HG03280 (cell line): ENCODE results near the gene NR1D1.

ENCODE experiments used
- ATAC-seq: cut with Tn5 transposase; IDR thresholded peaks from one replicate; pipeline ENCODE4 v1.9.1; 2021; ENCODE audit warnings: mild to moderate bottlenecking, moderate library complexity; ENCODE audit not compliant: unreplicated experiment

The NR1D1 gene

GRCh38 chr17:40097931-40098845 is 2.2 kb downstream of the NR1D1 start:
- no peak for ATAC-seq

DNA sequence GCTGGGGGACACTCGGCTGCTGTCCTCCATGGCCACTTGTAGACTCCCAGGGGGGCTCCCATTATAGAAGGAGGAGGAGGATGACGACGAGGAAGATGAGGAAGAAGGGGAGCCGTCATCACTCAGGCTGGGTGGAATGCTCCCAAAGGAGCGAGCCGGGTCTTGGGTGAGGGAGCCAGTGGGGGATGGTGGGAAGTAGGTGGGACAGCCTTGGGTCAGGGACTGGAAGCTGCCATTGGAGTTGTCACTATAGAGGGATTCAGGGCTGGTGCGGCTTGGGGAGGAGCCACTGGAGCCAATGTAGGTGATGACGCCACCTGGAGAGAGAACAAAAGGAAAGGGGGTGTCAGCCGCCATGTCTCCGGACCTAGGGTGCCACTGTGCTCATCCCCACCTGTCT is 3.3 kb downstream of the NR1D1 start:
- no peak for ATAC-seq

DNA sequence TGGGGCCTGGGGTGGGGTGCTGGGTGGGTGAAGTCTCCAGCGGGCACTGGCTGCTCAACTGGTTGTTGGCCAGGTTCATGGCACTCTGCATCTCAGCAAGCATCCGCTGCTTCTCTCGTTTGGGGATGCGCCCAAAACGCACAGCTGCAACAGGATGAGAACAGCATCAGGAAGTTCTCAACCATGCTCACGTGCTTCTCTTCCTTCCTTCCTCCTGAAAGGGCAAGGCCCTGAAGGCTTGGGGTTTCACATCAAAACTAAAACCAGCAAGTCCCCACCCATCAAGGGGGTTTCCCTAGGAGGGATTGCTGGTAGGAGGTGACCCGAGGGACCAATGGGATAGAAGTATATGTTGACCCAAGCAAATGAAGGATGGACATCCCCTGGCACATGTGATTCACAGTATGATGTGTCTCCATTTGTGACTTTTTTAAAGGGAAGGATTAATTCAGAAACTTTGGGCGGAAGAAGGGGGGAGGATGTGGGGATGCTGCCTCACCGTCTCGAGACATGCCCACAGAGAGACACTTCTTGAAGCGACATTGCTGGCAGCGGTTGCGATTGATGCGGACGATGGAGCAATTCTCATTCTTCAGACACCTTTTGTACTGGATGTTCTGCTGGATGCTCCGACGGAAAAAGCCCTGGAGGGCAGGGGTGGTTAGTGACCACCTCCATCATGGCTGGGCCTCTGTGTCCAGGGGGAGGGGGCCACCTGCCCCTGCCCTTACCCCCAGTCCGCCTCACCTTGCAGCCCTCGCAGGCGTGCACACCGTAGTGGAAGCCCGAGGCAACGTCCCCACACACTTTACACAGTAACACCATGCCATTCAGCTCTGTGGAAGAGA is 4.2 kb downstream of the NR1D1 start:
- peak; percentile 41 for ATAC-seq

GRCh38 chr17:40095351-40095943 is 4.9 kb downstream of the NR1D1 start:
- ATAC-seq = no peak

DNA sequence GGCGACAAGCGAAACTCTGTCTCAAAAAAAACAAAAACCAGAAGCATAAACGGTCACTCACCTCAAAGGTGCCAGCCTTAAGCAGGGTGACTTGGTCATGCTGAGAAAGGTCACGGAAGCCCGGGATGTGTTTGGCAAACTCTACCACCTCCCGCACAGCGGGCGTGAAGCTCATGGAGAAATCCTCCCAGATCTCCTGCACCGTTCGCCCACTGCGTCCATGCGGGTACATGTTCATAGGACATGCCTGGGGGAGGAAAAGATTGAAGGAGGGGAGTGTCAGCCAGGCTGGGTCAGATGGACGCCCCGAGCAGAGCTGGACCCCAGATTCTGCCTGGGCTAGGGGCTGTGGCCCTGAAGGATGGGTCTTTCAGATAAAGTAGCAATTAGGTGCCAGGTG is 5.5 kb downstream of the NR1D1 start:
- no peak for ATAC-seq

DNA sequence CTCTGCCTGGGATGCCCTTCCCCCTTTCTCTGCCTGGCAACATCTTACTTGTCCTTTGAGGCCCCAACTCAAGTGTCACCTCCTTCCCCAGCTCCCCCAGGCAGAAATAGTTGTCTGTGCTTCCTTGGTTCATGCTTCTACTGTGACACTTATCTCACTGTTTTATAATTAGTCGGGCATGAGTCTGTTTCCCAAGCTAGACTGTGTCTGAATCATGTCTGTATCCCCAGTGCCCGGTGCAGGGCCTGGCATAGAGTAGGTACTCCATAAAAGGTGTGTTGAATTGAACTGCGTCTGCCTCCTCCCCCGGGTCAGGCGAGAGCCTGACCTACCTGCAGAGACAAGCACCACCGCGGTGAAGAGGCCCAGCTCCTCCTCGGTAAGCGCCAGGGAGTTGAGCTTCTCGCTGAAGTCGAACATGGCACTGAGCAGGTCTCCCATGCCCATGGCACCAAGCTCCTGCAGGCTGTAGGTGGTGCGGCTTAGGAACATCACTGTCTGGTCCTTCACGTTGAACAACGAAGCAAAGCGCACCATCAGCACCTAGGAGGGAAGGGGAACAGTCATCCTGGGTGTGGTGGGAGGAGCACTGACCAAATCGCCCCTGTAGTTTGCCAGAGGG is 6.7 kb downstream of the NR1D1 start:
- no peak for ATAC-seq

GRCh38 chr17:40093005-40093579 is 7.3 kb downstream of the NR1D1 start:
- no peak for ATAC-seq

GRCh38 chr17:40092581-40092980 is 7.8 kb downstream of the NR1D1 start:
- ATAC-seq = no peak

GRCh38 chr17:40091691-40092397 is 8.5 kb downstream of the NR1D1 start:
- no peak for ATAC-seq

- no peak for ATAC-seq
These were observed 9.9 kb downstream of the NR1D1 start for GRCh38 chr17:40090237-40091119.

DNA sequence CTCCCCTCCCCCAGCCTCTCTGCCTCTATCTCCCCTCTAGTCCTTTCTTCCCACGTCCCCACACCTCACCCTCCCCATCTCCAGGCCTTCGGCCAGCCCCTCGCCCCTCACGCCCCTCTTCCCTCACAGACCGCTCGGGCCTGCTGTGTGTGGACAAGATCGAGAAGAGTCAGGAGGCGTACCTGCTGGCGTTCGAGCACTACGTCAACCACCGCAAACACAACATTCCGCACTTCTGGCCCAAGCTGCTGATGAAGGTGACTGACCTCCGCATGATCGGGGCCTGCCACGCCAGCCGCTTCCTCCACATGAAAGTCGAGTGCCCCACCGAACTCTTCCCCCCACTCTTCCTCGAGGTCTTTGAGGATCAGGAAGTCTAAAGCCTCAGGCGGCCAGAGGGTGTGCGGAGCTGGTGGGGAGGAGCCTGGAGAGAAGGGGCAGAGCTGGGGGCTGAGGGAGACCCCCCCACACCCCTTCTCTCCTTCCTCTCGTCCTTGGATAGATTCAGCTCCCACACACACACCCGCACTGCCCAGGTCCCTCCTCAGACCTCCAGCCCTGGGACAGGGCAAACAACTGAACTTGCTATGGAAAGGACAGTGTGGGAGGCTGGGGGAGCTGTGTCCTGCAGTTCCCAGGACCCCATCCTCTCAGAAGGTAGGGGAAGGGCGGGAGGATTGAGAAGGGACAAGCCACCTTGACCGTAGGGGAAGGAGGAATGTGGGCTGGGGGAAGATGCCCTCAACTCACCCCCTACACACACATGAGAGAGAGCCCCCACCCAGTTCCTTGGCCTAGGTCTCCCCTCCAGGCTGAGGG is 11.1 kb downstream of the NR1D1 start:
- no peak for ATAC-seq

DNA sequence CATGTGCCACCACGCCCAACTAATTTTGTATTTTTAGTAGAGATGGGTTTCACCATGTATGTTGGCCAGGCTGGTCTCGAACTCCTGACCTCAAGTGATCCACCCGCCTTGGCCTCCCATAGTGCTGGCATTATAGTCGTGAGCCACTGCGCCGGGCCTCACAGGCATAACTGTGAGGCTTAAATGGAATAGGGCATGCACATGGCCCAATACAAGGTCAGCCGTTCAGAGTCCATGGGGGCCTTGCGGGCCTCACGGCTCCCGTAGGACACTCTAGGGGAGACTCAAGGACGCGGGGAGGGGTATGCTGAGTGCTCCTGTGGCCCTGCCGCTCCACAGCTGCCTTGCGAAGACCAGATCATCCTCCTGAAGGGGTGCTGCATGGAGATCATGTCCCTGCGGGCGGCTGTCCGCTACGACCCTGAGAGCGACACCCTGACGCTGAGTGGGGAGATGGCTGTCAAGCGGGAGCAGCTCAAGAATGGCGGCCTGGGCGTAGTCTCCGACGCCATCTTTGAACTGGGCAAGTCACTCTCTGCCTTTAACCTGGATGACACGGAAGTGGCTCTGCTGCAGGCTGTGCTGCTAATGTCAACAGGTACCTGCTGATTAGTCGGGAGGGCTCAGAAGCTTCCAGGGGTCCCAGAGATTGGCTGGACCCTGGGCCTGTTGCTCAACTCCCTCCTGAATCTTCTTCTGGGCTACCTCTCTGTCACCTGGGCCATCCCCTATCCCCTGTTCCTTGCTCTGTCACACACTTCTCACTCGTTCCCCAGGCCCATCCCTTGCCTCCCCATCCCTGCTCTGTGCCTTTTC is 12.3 kb downstream of the NR1D1 start:
- ATAC-seq = no peak

DNA sequence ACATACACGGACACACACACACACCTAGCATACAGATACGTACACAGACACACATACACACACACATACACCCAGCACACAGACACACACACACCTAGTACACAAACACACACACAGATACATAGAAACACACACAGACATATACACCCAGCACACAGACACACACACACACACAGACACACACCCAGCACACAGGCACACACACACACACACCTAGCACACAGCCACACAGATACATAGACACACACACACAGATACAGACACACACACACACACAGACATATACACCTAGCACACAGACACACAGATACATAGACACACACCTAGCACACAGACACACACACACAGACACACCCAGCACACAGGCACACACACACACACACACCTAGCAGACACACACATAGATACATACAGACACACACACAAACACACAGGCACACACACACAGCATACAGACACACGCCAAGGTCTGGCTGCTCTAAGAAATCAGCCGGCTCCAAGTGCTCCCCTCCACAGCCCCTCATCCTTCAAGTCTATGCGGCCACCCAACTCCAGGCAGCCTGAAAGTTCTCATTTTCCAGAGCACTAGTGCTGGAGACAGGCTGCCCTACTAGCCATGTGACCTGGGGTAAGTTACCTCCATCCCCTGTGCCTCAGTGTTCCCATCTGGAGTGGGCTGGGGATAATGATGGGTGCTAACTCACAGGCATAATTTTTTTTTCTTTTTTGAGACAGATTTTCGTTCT is 13.2 kb downstream of the NR1D1 start:
- ATAC-seq = no peak

- no peak for ATAC-seq
These were observed 14.0 kb downstream of the NR1D1 start for GRCh38 chr17:40086150-40087044.

DNA sequence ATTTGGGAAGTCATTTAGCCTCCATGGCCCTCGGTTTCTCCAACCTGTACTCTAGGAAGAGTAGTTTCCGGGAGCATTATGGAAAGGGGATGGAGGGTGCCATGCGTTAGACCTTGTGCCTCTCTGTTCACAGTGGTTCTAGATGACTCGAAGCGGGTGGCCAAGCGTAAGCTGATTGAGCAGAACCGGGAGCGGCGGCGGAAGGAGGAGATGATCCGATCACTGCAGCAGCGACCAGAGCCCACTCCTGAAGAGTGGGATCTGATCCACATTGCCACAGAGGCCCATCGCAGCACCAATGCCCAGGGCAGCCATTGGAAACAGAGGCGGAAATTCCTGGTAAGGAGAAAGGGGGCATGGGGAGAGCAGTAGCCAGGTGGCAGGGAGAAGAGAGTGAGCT is 15.9 kb downstream of the NR1D1 start:
- no peak for ATAC-seq

DNA sequence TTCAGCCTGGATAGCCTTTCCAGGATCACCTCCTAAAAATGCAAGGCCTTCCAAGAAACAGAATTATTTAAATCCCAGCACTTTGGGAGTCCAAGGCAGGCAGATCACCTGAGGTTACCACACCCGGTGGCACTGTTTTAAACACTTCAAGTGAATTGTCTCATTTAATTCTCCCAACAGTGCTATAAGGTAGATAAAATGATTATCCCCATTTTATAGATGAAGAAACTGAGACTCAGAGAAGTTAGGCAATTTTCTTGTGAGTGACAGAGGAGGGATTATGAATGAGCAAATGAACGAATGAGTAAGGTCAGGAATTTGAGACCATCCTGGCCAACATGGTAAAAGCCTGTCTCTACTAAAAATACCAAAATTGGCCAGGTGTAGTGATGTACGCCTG is 20.8 kb downstream of the NR1D1 start:
- no peak for ATAC-seq
